ENCODE results near the gene KCNA1.

Gene KCNA1

DNA sequence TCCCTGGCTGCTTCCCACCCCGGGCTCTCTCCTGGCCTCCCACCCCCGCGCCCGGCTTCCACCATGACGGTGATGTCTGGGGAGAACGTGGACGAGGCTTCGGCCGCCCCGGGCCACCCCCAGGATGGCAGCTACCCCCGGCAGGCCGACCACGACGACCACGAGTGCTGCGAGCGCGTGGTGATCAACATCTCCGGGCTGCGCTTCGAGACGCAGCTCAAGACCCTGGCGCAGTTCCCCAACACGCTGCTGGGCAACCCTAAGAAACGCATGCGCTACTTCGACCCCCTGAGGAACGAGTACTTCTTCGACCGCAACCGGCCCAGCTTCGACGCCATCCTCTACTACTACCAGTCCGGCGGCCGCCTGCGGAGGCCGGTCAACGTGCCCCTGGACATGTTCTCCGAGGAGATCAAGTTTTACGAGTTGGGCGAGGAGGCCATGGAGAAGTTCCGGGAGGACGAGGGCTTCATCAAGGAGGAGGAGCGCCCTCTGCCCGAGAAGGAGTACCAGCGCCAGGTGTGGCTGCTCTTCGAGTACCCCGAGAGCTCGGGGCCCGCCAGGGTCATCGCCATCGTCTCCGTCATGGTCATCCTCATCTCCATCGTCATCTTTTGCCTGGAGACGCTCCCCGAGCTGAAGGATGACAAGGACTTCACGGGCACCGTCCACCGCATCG is 1.8 kb downstream of the KCNA1 start:
- no peak for DNase-seq (ENCODE audit: low read depth in 3 of 3)

DNA sequence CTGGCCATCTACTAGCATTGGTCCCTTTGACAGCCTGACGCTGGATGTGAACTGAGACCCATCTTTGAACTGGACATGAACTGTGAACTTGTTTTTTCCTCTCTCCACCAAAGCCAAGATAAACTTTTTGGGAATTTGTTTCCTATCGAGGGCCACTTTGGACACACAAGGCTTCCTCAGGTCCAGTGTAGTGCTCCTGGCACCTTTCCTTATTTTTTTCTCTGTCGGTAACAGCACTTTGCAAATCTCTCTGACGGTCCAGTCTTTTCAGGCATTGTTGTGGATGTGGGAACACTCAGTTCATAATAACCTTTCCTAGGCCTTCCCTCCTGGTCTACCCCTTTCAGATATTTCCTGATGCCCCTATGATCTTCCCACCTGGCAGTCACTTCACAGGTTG is 5.0 kb downstream of the KCNA1 start:
- DNase-seq (ENCODE audit: low read depth in 3 of 3): no peak

DNA sequence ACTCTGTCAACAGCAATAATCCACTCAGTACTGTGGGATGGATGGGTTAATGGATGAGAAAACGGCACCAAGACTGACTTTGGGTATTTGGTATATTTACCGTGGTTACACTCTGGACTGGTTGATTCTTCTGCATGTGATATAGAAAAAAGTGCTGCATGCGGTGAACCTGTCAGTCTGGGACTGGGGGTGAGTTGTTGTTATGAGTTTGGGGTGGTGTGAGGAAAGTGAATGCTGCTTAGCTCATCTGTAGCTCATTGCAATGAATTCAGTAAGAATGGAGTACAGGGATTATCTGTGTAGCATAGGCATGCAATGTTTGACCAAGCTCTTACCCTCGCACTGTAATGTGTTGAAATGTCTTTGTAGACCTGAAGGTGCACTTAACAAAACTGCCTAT is 6.0 kb downstream of the KCNA1 start:
- DNase-seq (ENCODE audit: low read depth in 3 of 3): no peak

DNA sequence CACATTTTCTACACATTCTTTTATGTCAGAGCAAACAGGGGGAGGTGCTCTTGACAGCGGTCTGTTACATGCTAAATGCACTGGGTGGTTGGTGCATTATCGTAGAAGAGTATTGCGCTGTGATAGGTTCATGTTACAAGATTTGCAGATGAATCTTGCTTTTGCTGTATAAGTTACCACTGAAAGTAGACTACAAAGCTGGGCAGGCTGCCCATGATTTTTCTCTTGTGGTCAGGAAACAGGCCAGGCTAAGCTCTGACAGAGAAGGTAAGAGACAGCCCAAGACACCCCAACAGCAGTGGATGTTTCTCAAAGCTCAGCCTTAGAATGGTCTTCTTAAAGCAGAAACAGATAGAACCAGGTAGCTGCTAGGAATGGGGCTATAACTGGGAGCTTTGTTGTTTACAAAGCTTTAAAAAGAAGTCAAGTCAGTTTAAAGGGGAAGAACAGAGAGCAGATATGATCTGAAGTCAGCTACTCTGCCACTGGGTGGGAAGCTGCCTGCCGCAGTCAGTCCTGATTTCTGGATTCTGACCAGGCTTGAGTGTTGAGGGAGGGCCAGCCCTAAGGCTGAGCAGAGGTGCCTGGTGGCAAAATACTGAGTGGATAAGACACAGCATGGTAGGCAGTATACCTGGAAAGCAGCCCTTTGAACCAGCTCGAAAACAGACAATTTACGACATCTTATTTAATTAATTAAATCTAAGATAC is 9.4 kb downstream of the KCNA1 start:
- no peak for DNase-seq (ENCODE audit: low read depth in 3 of 3)

DNA sequence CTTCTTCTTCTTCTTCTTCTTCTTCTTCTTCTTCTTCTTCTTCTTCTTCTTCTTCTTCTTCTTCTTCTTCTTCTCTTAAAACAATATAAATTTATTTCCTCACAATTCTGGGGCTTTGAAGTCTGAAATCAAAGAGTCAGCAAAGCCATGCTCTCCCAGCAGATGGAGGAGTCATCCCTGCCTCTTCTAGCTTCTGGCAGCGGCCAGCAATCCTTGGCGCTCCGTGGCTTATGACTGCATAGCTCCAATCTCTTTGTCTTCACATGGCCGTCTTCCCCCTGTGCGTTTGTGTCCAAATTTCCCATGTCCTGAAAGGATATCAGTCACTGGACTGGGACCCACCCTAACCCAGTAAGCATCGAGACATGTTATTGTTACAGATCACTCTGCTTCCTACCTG is 22.9 kb downstream of the KCNA1 start:
- no peak for DNase-seq (ENCODE audit: low read depth in 3 of 3)

DNA sequence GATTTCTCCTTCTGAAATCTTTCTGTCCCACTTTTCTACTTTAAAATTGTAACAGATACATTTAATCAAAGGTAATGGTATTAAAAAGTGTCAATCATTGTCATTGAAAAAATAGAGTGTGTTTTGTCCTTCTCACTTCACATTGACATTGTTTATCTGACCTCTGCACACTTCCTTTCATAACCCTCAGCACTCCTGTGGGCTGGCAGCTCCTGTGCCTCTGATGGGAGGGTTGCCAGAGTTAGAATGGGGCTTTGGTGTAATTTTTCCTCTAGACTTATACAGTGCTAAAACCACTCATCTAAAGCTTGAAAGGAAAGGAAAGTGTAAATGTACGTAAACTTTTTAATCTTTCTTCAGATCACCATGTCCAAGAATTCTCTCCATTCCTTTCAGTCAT is 23.7 kb downstream of the KCNA1 start:
- no peak for DNase-seq (ENCODE audit: low read depth in 3 of 3)

DNA sequence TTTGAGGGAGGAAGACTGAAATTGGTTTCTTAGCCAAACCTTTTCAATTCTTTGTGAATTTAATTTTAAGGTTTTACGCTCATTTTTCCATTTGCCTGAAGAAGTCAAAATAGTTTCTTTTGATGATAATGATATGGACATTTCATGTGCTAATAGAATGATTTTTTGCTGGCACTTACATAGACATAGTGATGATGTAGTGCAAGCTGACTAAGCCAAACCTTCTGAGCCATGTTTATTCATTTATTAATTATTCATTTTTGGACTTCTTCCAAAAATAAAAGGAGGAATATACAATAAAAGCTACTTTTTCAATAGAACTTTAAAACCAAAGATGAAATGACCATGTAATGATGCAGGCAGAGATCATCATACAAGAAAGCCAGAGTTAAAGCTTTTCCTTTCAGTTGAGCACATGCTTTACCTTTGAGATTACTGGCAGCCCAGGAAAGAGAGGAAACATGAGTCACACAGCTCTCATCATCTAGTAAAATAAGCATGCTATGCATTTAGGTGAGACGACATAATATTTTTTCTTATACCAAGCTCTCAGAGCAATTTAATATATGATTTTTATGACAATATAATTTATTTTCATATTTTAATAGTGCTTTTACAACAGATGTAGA is 24.8 kb downstream of the KCNA1 start:
- no peak for DNase-seq (ENCODE audit: low read depth in 3 of 3)

DNA sequence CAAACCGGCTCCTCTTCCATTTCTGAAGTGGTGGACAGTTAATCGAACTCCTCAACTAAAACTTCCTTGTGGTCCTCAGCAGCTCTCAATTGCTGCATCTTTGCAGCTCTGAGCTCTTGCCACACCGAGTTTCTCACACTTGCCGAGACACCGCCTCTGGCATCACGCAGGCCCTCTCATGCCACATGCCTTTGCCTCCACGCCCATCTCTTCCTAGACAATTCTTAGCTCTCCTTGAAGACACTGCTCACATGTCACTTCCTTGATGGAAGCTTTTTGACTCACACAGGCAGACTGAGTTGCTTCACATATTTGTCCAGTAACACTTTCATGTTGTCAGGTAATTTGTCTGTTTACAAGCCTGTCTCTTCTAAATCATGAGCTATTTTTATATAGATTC is 29.2 kb downstream of the KCNA1 start:
- DNase-seq (ENCODE audit: low read depth in 3 of 3): no peak

DNA sequence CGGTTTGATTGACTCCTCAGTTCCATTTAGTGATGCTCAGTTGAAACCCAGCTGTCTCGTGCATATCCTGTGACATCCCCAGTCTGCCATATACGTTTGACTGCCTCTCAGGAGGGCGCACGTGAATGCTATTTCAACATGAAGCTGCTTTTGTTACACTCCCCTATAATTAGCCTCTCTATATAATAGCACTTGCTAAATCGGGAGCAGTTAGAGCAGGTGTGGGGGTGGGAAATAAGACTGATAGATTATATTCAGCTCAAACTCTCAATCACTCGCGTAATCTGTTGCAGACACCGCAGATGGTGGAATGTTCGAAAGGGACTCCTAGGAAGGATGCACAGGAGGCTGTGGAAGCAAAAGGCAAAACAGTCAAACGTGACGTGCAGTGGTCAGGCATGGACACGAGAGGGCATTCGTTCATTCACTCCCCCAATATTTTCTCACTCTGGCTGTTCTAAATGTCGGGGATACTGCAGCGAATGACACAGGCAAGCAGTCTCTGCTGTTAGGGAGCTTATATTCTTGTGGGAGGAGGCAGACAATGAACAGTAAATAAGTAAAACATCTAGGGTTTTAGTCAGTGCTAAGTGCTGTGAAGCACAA is 29.8 kb downstream of the KCNA1 start:
- DNase-seq (ENCODE audit: low read depth in 3 of 3): no peak

DNA sequence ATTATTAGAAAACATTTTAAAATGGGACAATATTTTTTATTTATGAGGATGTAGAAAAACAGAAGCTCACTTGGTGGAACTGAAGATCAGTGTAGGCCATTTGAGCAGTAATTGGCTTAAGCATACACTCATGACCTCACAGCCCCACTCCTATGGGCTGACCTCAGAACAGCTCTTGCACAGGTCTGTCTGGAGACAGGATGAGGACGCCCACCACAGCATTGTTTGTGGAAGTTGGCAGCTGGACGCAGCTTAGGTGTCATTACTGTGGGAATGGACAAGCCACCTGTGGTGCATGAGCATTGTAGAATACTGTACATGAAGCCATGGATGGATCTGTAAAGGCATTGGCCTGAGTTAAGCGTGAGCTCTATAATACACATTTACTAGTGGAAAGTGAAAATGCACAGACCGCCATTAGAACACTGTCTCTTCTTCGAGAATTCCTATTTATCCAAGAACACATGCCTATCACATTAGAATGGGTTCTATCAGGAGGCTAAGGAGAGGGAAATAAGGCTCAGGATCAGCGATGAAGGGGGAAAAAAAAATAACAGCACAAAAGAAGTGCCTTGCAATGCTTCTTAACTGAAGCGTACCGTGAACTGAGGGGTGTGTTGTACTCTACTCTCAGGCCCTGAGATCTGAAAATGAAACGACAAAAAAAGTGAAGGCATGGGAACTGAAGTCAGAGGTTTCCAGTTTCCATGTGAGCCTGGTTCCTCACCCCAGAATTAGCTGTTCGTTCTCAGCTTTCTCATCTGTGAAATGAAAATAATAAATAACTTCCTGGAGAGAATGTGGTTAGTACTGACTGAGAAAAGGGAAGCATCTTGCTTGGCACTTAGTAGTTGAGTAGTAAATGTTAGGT is 33.6 kb downstream of the KCNA1 start:
- no peak for DNase-seq (ENCODE audit: low read depth in 3 of 3)

DNA sequence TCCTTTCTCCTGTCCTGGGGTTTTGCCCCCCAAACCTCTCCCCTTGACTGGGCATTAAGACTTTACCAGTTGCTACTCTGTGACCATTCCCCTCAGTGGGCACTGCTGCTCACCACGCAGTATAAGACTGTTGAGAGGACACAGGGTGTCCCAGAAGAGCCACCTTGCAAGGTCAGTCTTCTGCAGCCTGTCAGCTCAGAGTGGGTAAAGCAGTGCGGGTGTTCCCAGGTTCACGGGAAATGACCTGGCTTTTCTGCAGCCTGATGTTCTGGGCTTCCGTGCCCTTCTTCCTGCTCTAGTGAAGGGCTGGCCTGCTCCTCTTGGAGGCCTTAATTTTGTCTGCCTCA is 34.2 kb downstream of the KCNA1 start:
- no peak for DNase-seq (ENCODE audit: low read depth in 3 of 3)

DNA sequence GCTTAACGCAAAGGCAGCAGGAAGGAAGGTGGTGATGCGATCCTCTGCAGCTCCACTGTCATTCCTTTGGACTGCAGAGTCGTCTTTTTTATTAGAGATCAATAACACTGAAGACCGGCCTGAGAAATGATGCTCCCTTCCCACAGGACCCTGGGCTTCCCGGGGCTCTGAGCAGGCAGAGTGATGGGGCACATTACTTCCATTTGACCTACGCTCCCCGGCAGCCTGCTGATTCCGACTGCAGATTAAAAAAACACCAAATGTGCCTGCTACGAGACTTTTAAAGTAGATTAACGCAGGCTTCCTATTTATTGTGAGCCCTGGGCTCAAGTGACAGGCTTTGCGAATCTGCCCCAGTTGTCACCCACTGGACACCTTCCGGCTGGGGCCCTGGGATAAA is 37.5 kb downstream of the KCNA1 start:
- DNase-seq (ENCODE audit: low read depth in 3 of 3): no peak

DNA sequence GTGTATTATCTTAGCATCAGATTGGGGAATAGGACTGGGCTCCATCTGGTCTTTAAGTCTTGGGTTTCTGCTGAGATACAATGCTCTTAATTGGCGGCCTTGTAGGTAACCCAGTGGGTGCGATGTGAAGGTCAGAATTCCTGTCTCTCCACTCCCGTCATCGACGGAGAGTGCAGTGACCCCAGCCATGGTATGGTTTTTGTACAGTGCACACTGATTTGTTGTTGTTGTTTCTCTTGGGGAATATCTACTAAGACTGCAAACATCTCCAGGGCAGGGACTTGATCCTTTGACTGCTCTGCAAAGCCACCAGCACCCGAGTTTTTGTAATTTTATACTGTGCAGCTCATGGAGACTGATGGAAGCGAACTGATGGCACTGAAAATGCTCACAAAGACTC is 41.4 kb downstream of the KCNA1 start:
- DNase-seq (ENCODE audit: low read depth in 3 of 3): no peak

DNA sequence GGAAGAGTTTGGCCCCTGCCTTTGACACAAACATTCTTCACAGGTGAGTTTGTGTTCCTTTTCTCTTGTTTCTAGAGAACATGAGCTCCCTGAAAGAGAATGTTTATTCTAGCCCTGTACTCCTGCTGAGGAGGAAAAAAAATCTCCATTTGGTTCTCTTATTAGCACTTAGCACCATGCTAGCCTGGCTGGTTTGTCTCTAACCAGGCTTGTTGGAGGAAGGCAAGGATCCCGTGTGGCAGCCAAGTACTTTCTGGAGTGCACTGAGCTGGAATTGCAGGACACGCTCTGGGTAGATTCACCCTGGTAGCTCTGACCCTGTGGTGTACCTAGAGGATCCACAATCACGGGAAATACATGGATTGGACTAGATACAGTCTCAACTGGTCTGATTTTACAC is 41.9 kb downstream of the KCNA1 start:
- DNase-seq (ENCODE audit: low read depth in 3 of 3): no peak

DNA sequence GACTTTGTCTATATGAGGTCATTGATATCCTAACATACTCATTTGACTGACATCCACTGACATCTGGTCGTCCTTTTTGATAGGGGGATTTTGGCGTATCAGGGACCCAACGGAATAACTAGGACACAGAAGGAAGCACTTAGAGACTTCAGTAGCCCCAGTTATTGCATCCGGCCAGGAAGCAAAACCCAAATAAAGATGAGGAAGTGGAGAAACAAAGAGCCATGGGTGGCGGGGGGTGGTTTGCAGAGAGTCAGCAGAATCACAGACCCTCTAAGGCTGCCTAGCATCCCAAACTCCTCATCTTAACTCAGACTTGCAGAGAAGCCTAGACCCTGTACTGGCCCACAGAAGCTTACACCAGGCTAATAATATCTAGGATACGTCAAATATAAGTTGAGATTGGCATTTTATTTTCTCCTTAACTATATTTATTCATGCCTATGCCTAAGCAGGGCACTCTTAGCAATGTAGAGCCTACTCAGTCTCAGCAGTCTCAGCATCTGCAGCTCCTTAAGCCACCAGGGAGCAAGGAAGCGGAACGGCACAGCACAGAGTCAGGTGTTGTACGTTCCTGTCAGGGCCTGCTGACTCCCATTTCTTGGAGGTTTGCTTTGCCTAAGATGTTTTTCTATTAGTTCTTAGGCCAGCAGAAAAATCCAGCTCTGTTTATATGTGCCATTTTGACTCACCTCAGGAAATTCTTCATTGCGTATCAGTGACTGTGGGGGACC is 45.1 kb downstream of the KCNA1 start:
- DNase-seq (ENCODE audit: low read depth in 3 of 3): no peak

DNA sequence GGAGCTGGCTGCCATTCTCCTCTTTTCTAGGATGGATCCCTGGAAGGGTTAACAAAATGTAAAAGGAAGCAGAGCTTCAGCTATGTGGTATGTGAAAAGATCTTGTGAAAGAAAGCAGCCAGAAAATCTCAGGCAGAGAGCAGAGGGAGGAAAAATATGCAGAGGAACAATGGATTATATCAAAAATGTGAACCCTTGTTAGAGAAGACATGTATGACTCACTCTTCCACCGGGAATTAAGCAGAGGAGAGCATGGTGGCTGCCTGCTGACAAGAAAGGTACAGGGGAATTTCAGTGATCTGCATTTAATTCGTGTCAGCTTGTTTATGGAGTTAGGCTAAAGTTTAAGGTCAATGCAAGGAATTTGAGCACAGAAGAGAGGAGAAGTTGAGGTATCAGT is 46.3 kb downstream of the KCNA1 start:
- DNase-seq (ENCODE audit: low read depth in 3 of 3): no peak

DNA sequence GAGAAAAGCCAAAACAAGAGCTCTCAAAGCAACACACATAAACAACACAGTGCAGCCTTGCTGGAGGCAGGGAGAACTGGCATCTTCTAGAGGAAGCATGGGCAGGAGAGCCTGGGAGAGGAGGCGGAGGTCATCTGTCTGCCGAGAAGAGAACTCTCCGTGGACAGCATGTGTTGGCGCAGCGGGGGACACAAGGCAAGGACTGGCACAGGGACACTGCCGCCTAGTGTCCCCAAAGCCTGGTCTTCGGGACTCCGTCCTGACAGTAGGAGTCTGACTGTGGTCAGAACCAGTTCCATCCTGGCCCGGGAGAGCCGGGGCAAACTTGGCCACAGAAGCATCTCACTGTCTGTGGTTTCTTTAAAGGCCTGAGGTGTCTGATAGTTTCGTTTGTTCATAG is 47.3 kb downstream of the KCNA1 start:
- no peak for DNase-seq (ENCODE audit: low read depth in 3 of 3)

DNA sequence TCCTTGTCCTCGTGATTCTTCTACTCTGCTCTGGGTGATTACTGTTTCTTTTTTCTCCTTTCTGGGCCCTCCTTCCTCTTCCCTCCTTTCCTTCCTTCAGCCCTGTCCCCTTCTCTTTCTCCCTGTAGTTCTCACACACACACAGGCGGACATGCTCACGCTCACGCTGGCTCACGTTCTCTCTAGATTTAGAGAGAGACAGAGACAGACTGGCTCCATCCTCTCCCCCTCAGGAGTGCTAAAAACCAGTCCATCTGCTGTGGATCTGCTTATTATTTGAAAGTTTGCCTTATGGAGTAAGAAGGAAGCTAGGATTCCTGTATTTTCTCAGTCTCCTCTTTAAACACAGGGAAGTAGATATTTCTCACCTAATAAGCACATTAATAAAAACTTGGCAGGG is 48.1 kb downstream of the KCNA1 start:
- DNase-seq (ENCODE audit: low read depth in 3 of 3): no peak

DNA sequence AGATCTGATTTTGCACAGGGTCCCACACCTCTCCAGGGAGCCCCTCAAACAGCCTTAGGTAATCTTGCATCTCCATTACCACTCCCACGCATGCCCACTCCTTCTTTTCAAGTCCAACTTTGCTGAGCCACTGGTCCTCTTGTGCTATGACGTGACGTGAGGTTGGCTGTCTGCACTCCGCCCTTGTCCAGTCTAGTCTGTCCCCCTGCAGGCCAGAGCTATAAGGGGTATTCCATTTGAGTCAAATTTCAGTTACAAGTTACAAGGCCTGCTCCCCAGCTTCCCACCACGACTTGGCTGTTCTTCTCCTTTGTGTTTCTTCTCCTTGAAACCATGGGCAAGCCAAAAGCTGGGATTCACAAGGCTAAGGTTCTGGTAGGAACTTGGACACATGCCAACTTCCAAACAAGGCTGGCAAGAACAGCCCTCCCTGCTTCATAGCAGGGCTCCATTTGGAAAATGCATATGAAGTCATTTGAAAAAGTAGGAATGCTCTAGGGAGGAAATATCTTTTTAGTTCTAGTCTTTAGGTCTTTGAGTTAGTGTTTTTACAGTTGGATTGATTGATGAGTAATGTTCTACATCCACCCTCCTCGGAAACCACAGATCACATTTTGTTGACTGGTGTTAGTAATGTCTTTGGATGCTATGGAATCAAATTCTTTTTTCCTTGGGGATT is 49.1 kb downstream of the KCNA1 start:
- no peak for DNase-seq (ENCODE audit: low read depth in 3 of 3)

DNA sequence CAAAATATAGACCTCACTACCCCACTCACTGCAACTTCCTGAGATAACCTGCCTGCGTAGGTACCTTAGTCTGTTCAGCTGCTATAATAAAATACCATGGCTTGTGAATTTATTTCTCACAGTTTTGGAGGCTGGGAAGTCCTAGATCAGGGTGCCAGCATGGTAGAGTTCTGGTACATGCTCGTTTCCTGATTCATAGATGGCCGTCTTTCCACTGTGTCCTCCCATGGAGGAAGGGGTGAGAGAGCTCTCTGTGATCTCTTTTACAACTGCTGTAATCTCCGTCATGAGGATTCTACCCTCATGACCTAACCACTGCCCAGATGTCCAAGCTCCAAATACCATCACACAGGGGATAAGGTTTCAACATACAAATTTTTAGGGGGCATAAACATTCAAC is 49.7 kb downstream of the KCNA1 start:
- DNase-seq (ENCODE audit: low read depth in 3 of 3): no peak

DNA sequence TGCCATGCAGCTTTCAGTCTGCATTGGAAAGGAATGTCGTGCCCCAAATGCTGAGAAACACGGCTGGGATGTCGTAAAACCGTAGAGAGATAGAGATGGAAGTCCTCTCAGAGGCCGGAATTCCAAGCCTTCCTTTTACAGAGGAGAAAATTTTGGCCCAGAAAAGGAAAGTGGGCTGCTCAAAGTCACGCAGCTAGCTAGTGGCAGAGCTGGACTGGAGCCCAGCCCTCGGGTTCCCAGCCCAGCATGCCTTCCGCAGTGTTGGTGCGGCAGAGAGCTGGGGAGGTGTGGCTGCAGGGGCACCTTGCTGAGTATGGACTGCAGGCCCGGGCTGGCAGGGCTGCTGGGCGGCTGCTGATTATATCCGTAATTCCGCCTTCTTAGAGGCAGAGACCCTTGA is 50.3 kb downstream of the KCNA1 start:
- DNase-seq (ENCODE audit: low read depth in 3 of 3): no peak
